PC-3 (cell line): Measurements from ENCODE around the gene SUGCT. TPM values are rescaled to one million over a fixed set of nuclear protein-coding genes. Genes with fewer than 3 reads are reported as not detected.

ENCODE experiments used
- ATAC-seq: fragments of 200-7000 bp; cut with Tn5 transposase; 2 replicates; pipeline ENCODE4 v1.9.1; 2020; ENCODE audit warnings: mild to moderate bottlenecking, moderate library complexity
- BruUV-seq: library from RNA; stranded (reverse); fragments of 400-500 nt; replicated peaks from 2 replicates; lab custom pipeline; 2021; lab: Mats Ljungman, UMichigan
- CTCF ChIA-PET: fragments of 300-600 bp; sonication (Branson Sonifier 250); formaldehyde crosslinking; loops from one replicate; lab custom pipeline; 2022; ENCODE audit warnings: antibody characterized with exemption; lab: Charles Lee
- POLR2A ChIA-PET: fragments of 300-600 bp; sonication (Branson Sonifier 250); formaldehyde crosslinking; loops from one replicate; lab custom pipeline; 2022; ENCODE audit warnings: antibody characterized with exemption; ENCODE audit not compliant: unreplicated experiment; lab: Charles Lee
- DNase-seq: peaks from one replicate; pipeline ENCODE4 v3.0.0-alpha.2; 2015
- H2AFZ ChIP-seq: fragments of 300-600 bp; sonication (generic); 2 replicates; pipeline ENCODE4 v1.6.0; 2016; ENCODE audit warnings: antibody characterized with exemption, low read length
- H3F3A ChIP-seq: fragments of 300-600 bp; sonication (generic); one replicate; pipeline ENCODE4 v1.6.0; 2017; ENCODE audit warnings: antibody characterized with exemption, low read length, control low read depth, mild to moderate bottlenecking; ENCODE audit not compliant: unreplicated experiment
- H3K27ac ChIP-seq: fragments of 300-600 bp; sonication (generic); 2 replicates; pipeline ENCODE4 v1.5.1; 2016; ENCODE audit warnings: mild to moderate bottlenecking, low read length
- H3K27me3 ChIP-seq: fragments of 300-600 bp; sonication (generic); 2 replicates; pipeline ENCODE4 v1.6.1; 2016; ENCODE audit warnings: low read length, mixed read lengths
- H3K36me3 ChIP-seq: fragments of 300-600 bp; sonication (generic); 2 replicates; pipeline ENCODE4 v1.6.1; 2016; ENCODE audit warnings: low read depth, mixed run types, low read length, mixed read lengths
- H3K4me1 ChIP-seq: fragments of 300-600 bp; sonication (generic); 2 replicates; pipeline ENCODE4 v1.5.1; 2016; ENCODE audit warnings: low read length; ENCODE audit not compliant: insufficient read depth
- H3K4me2 ChIP-seq: fragments of 300-600 bp; sonication (generic); 2 replicates; pipeline ENCODE4 v1.6.0; 2016; ENCODE audit warnings: low read length
- H3K4me3 ChIP-seq: fragments of 300-600 bp; sonication (generic); 2 replicates; pipeline ENCODE4 v1.5.1; 2016; ENCODE audit warnings: mild to moderate bottlenecking, low read length, mixed read lengths
- H3K79me2 ChIP-seq: fragments of 300-600 bp; sonication (generic); 2 replicates; pipeline ENCODE4 v1.6.1; 2017; ENCODE audit warnings: low read length, mixed read lengths
- H3K9ac ChIP-seq: fragments of 300-600 bp; sonication (generic); 2 replicates; pipeline ENCODE4 v1.6.0; 2016; ENCODE audit warnings: mild to moderate bottlenecking, low read length
- H3K9me2 ChIP-seq: fragments of 300-600 bp; sonication (generic); replicated peaks from 2 replicates; pipeline ENCODE4 v1.6.1; 2016; ENCODE audit warnings: mixed run types, low read length, mixed read lengths
- H3K9me3 ChIP-seq: fragments of 300-600 bp; sonication (generic); 2 replicates; pipeline ENCODE4 v1.6.1; 2016; ENCODE audit warnings: low read length, mixed read lengths
- H4K20me1 ChIP-seq: fragments of 300-600 bp; sonication (generic); 2 replicates; pipeline ENCODE4 v1.6.1; 2016; ENCODE audit warnings: low read length, mixed read lengths
- EZH2 ChIP-seq: fragments of 300-600 bp; sonication (generic); IDR thresholded peaks from one replicate; pipeline ENCODE4 v1.6.1; 2017; ENCODE audit warnings: antibody characterized with exemption, mild to moderate bottlenecking, low read length; ENCODE audit not compliant: unreplicated experiment
- EZH2phosphoT487 ChIP-seq: fragments of 300-600 bp; sonication (generic); IDR thresholded peaks from 2 replicates; pipeline ENCODE4 v1.6.1; 2018; ENCODE audit warnings: mild to moderate bottlenecking, antibody characterized with exemption, low read length, borderline replicate concordance
- intact Hi-C: fragments of 100-400 bp; cut with micrococcal nuclease; formaldehyde crosslinking; loops from 2 replicates; pipeline ENCODE4 v1.9.0; 2023
- total RNA-seq: library from RNA; depleted of rRNA; stranded (reverse); fragments of >200 nt; gene quantifications from 2 replicates; pipeline ENCODE4 v1.2.3, GENCODE V29; 2014
- TF ChIP-seq, protein P1 (sequence below): fragments of 300-600 bp; sonication (generic); conservative IDR thresholded peaks from 2 replicates; pipeline ENCODE4 v1.5.1; 2017; ENCODE audit warnings: antibody characterized with exemption, low read depth, mild to moderate bottlenecking, low read length

Gene SUGCT
- total RNA-seq, 1 experiment from 2014 or later, result 2.9 TPM

DNA sequence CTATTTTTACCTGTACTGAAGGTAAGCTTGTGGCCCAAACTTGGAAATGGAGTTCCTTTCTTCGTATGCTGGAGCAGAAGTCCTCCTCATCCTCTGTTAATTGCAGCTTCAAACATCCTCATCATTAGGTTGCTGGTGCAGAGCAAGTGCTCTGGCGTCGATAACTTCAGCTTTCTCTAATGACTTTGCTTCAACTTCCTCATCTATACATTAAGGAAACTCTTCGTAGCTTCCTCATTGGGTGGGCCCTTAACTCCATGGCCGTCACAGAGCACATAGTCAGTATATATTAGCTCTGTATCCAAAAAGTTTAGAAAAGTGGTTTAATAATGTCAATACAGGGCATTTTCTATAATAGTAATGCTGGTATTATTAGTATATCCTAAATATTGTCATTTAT lies 447.7 kb downstream of the SUGCT start:
- Histone ChIP-seq H3K4me1 (peaks cover 10% of the 10 kb centered on the region), H3K36me3 (no peaks in the 10 kb centered on the region), H3K27me3 (no peaks in the 10 kb centered on the region), H2AFZ (no peak overlapping the region), H3K27ac (no peak overlapping the region), H3K9me2 (no peaks in the 10 kb centered on the region), H3K4me2 (no peak overlapping the region), H3K4me3 (no peak overlapping the region), H4K20me1 (no peaks in the 10 kb centered on the region), H3F3A (no peaks in the 10 kb centered on the region), H3K9ac (no peak overlapping the region), H3K79me2 (no peaks in the 10 kb centered on the region), H3K9me3 (no peaks in the 10 kb centered on the region)
- TF ChIP-seq EZH2phosphoT487, result no peak
- TF ChIP-seq, protein P1, sequence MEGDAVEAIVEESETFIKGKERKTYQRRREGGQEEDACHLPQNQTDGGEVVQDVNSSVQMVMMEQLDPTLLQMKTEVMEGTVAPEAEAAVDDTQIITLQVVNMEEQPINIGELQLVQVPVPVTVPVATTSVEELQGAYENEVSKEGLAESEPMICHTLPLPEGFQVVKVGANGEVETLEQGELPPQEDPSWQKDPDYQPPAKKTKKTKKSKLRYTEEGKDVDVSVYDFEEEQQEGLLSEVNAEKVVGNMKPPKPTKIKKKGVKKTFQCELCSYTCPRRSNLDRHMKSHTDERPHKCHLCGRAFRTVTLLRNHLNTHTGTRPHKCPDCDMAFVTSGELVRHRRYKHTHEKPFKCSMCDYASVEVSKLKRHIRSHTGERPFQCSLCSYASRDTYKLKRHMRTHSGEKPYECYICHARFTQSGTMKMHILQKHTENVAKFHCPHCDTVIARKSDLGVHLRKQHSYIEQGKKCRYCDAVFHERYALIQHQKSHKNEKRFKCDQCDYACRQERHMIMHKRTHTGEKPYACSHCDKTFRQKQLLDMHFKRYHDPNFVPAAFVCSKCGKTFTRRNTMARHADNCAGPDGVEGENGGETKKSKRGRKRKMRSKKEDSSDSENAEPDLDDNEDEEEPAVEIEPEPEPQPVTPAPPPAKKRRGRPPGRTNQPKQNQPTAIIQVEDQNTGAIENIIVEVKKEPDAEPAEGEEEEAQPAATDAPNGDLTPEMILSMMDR, result no peak
- TF ChIP-seq EZH2, result no peak
- CTCF ChIA-PET, result no interaction called here
- BruUV-seq, result no TSS peak
- DNase-seq (no peak), ATAC-seq (no peak)
- intact Hi-C loops, result loop anchor here (10.0 kb wide), 1 partner anchor 58 kb away; no protein-coding TSS in a partner anchor
- POLR2A ChIA-PET, result interaction anchor here (0.7 kb wide), 1 partner anchor 255 kb away, joined by 3 read pairs; no protein-coding TSS in a partner anchor

DNA sequence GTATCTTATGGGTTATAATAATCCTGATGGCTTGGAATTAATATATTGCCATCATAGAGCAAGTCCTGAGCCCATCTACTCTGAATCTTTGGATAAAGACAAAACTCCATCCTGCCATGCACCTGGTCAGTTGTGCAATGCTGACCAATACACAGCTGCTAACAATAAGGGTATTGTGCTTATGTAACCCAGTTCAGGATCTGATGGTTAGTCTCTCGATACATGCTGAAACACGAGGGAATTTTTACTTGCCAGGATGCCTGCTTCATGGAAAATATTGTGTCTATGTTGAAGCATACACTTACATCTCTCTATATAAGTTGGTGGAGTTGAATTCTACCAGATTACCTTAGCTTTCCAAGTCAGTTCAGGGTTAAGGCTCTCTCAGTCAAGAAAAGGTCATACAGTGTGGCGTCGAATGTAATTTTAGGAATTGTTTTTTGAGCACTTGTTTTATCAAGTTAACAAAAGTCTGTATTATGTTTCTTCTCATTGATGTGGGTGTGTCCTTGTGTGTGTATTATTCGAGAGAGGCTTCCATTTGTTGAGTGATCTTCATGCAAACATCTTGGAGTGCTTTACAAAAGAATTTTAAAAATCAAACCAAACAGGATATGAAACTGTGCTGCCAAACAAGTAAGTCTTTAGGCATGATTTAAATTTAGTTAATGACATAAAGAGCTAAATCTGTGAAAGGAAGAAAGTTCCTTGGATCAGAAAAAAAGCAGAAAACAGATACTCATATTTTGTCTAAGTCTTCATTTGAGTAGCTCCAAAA lies 449.1 kb downstream of the SUGCT start:
- Histone ChIP-seq H3K9me2 (no peaks in the 10 kb centered on the region), H3F3A (no peaks in the 10 kb centered on the region), H2AFZ (no peak overlapping the region), H3K27me3 (no peaks in the 10 kb centered on the region), H3K4me3 (no peak overlapping the region), H3K9ac (no peak overlapping the region), H3K27ac (no peak overlapping the region), H3K79me2 (no peaks in the 10 kb centered on the region), H4K20me1 (no peaks in the 10 kb centered on the region), H3K36me3 (no peaks in the 10 kb centered on the region), H3K4me1 (peaks cover 10% of the 10 kb centered on the region), H3K9me3 (no peaks in the 10 kb centered on the region), H3K4me2 (no peak overlapping the region)
- no TSS peak for BruUV-seq
- TF ChIP-seq EZH2phosphoT487 (no peak), EZH2 (no peak)
- TF ChIP-seq, protein P1, result no peak
- DNase-seq (no peak), ATAC-seq (no peak)
- ChIA-PET POLR2A (no interaction called here), CTCF (no interaction called here)
- intact Hi-C loops, result loop anchor here (10.0 kb wide), 1 partner anchor 59 kb away; no protein-coding TSS in a partner anchor
